Neural cell (in vitro differentiated cells): ENCODE data around the gene SERPINE2. TPM values are rescaled to one million over a fixed set of nuclear protein-coding genes. Genes with fewer than 3 reads are reported as not detected.

Experiments used
- H2AFZ ChIP-seq: fragments of 200-600, 300-800 bp; sonication (generic), shearing (Covaris generic); 2 replicates; pipeline ENCODE4 v1.6.0; 2014; ENCODE audit warnings: low read depth, mild to moderate bottlenecking, antibody characterized with exemption, low read length, moderate library complexity
- H3F3A ChIP-seq: fragments of 200-600 bp; shearing (Covaris generic); 2 replicates; pipeline ENCODE4 v1.6.1; 2016; ENCODE audit warnings: mild to moderate bottlenecking, moderate library complexity, mixed read lengths, antibody characterized with exemption, low read length; ENCODE audit not compliant: insufficient read depth, poor library complexity, severe bottlenecking
- H3K27ac ChIP-seq: fragments of 200-600, 300-800 bp; sonication (generic), shearing (Covaris generic); 2 replicates; pipeline ENCODE4 v1.5.1; 2014; ENCODE audit warnings: mild to moderate bottlenecking, low read length, moderate library complexity
- H3K27me3 ChIP-seq: fragments of 300-800, 200-600 bp; sonication (generic), shearing (Covaris generic); 2 replicates; pipeline ENCODE4 v1.6.0; 2014; ENCODE audit warnings: mild to moderate bottlenecking, low read depth, low read length, moderate library complexity; ENCODE audit not compliant: insufficient read depth
- H3K36me3 ChIP-seq: fragments of 300-800, 200-600 bp; sonication (generic), shearing (Covaris generic); 2 replicates; pipeline ENCODE4 v1.5.1; 2014; ENCODE audit warnings: mild to moderate bottlenecking, antibody characterized with exemption, low read length, moderate library complexity; ENCODE audit not compliant: insufficient read depth
- H3K4me2 ChIP-seq: fragments of 300-800, 200-600 bp; sonication (generic), shearing (Covaris generic); 2 replicates; pipeline ENCODE4 v1.6.0; 2014; ENCODE audit warnings: mild to moderate bottlenecking, low read length
- H3K4me3 ChIP-seq: fragments of 300-800, 200-600 bp; sonication (generic), shearing (Covaris generic); 2 replicates; pipeline ENCODE4 v1.5.1; 2014; ENCODE audit warnings: mild to moderate bottlenecking, low read length, moderate library complexity
- H3K79me2 ChIP-seq: fragments of 200-600 bp; shearing (Covaris generic); replicated peaks from 2 replicates; pipeline ENCODE4 v1.6.0; 2014; ENCODE audit warnings: mild to moderate bottlenecking, low read length, moderate library complexity; ENCODE audit not compliant: insufficient read depth
- H3K9ac ChIP-seq: fragments of 300-800, 200-600 bp; sonication (generic), shearing (Covaris generic); 2 replicates; pipeline ENCODE4 v1.6.1; 2016; ENCODE audit warnings: mild to moderate bottlenecking, low read length, mixed read lengths
- H3K9me2 ChIP-seq: fragments of 200-600 bp; shearing (Covaris generic); 2 replicates; pipeline ENCODE4 v1.6.1; 2016; ENCODE audit warnings: mild to moderate bottlenecking, low read length, mixed read lengths; ENCODE audit not compliant: insufficient read depth
- H3K9me3 ChIP-seq: fragments of 200-600, 300-800 bp; sonication (generic), shearing (Covaris generic); 2 replicates; pipeline ENCODE4 v1.6.1; 2016; ENCODE audit warnings: mild to moderate bottlenecking, mixed run types, low read length, moderate library complexity, mixed read lengths
- H4K20me1 ChIP-seq: fragments of 200-600 bp; shearing (Covaris generic); 2 replicates; pipeline ENCODE4 v1.6.1; 2016; ENCODE audit warnings: mild to moderate bottlenecking, mixed run types; ENCODE audit not compliant: insufficient read depth
- CTCF ChIP-seq: fragments of 450-650 bp; IDR thresholded peaks from 2 replicates; pipeline ENCODE4 v1.5.1; 2014; ENCODE audit warnings: antibody characterized with exemption, mild to moderate bottlenecking, moderate library complexity; ENCODE audit not compliant: poor library complexity, severe bottlenecking
- EP300 ChIP-seq: fragments of 450-650 bp; conservative IDR thresholded peaks from 2 replicates; pipeline ENCODE4 v1.6.1; 2014; ENCODE audit warnings: antibody characterized with exemption, mild to moderate bottlenecking, moderate library complexity; ENCODE audit not compliant: poor library complexity, severe bottlenecking
- EZH2 ChIP-seq: fragments of 200-600, 300-800 bp; shearing (Covaris generic), sonication (generic); IDR thresholded peaks from 2 replicates; pipeline ENCODE4 v1.6.1; 2014; ENCODE audit warnings: antibody characterized with exemption, low read length, borderline replicate concordance, mild to moderate bottlenecking; ENCODE audit not compliant: insufficient read depth, poor library complexity, severe bottlenecking
- MXI1 ChIP-seq: fragments of 450-650 bp; conservative IDR thresholded peaks from 2 replicates; pipeline ENCODE4 v1.6.1; 2014; ENCODE audit warnings: antibody characterized with exemption, mild to moderate bottlenecking; ENCODE audit not compliant: poor library complexity, severe bottlenecking
- POLR2AphosphoS5 ChIP-seq: IDR thresholded peaks from 2 replicates; pipeline ENCODE4 v1.6.1; 2012
- RAD21 ChIP-seq: fragments of 450-650 bp; conservative IDR thresholded peaks from 2 replicates; pipeline ENCODE4 v1.6.1; 2014; ENCODE audit warnings: antibody characterized with exemption, mild to moderate bottlenecking, moderate library complexity
- REST ChIP-seq: IDR thresholded peaks from 2 replicates; pipeline ENCODE4 v1.6.1; 2012; ENCODE audit warnings: borderline replicate concordance
- SMC3 ChIP-seq: fragments of 450-650 bp; conservative IDR thresholded peaks from 2 replicates; pipeline ENCODE4 v1.6.1; 2014; ENCODE audit warnings: antibody characterized with exemption, mild to moderate bottlenecking, moderate library complexity; ENCODE audit not compliant: poor library complexity
- TAF1 ChIP-seq: IDR thresholded peaks from 2 replicates; pipeline ENCODE4 v1.6.1; 2012; ENCODE audit warnings: low read depth
- polyA plus RNA-seq: library from polyadenylated mRNA; depleted of rRNA; stranded (reverse); fragments of >200 nt; gene quantifications from 2 replicates; pipeline ENCODE4 v1.2.3, GENCODE V29; 2014

SERPINE2 gene
- polyA plus RNA-seq, 1 donor from 2014 or later, result 38.5 TPM

GRCh38 chr2:223954401-223954800 lies 84.7 kb downstream of the SERPINE2 start:
- Histone ChIP-seq H3K9ac (no peak overlapping the region), H2AFZ (no peak overlapping the region), H3K27me3 (no peaks in the 10 kb centered on the region), H3K79me2 (peaks cover 19% of the 10 kb centered on the region), H4K20me1 (no peaks in the 10 kb centered on the region), H3F3A (no peaks in the 10 kb centered on the region), H3K4me2 (no peak overlapping the region), H3K27ac (no peak overlapping the region), H3K36me3 (no peaks in the 10 kb centered on the region), H3K4me3 (no peak overlapping the region), H3K9me3 (no peaks in the 10 kb centered on the region), H3K9me2 (no peaks in the 10 kb centered on the region)
- TF ChIP-seq MXI1, result no peak
- no peak for TF ChIP-seq EZH2
- no peak for TF ChIP-seq TAF1
- TF ChIP-seq CTCF, result no peak
- TF ChIP-seq REST, result no peak
- no peak for TF ChIP-seq POLR2AphosphoS5
- no peak for TF ChIP-seq RAD21
- no peak for TF ChIP-seq EP300
- TF ChIP-seq SMC3, result no peak

GRCh38 chr2:223952280-223952968 lies 86.7 kb downstream of the SERPINE2 start:
- no peak overlapping the region for H3K4me2 ChIP-seq
- no peaks in the 10 kb centered on the region for H3K36me3 ChIP-seq
- H3K9ac ChIP-seq, result no peak overlapping the region
- no peak for TF ChIP-seq SMC3
- no peak for TF ChIP-seq RAD21
- no peak for TF ChIP-seq EZH2
- TF ChIP-seq POLR2AphosphoS5, result no peak
- TF ChIP-seq CTCF, result no peak
- no peak for TF ChIP-seq REST
- TF ChIP-seq MXI1, result no peak
- no peak for TF ChIP-seq TAF1
- TF ChIP-seq EP300, result no peak
- no peaks in the 10 kb centered on the region for H4K20me1 ChIP-seq
- no peak overlapping the region for H3K4me3 ChIP-seq
- no peaks in the 10 kb centered on the region for H3K9me3 ChIP-seq
- no peaks in the 10 kb centered on the region for H3K27me3 ChIP-seq
- H3K9me2 ChIP-seq, result no peaks in the 10 kb centered on the region
- no peaks in the 10 kb centered on the region for H3K79me2 ChIP-seq
- no peak overlapping the region for H3K27ac ChIP-seq
- H3F3A ChIP-seq, result no peaks in the 10 kb centered on the region
- no peak overlapping the region for H2AFZ ChIP-seq
